Liver (tissue), 9 donors: ENCODE results near the gene VASH2. TPM values are rescaled to one million over a fixed set of nuclear protein-coding genes. Genes with fewer than 3 reads are reported as not detected.

Experiments used
- DNase-seq: peaks from one replicate; pipeline ENCODE4 v3.0.0-alpha.2; 2017; ENCODE audit warnings: low spot score
- H3K27ac ChIP-seq, 2 donors: one replicate each; pipeline ENCODE4 v1.7.0; 2013; ENCODE audit warnings: inconsistent platforms in 2 of 2, low read length in 2 of 2, control low read depth in 1 of 2, low read depth in 1 of 2, mild to moderate bottlenecking in 1 of 2
- H3K27me3 ChIP-seq, 4 donors: one replicate each; pipeline versions ENCODE4 v1.6.1 to v1.7.0; 2013; ENCODE audit warnings: low read length in 3 of 4, inconsistent platforms in 1 of 4, mild to moderate bottlenecking in 1 of 4, moderate library complexity in 1 of 4; ENCODE audit not compliant: control insufficient read depth in 4 of 4, insufficient read depth in 4 of 4
- H3K36me3 ChIP-seq, 4 donors: one replicate each; pipeline versions ENCODE4 v1.6.1 to v1.7.0; 2013; ENCODE audit warnings: low read length in 3 of 4, mild to moderate bottlenecking in 3 of 4, low read depth in 1 of 4, moderate library complexity in 1 of 4; ENCODE audit not compliant: control insufficient read depth in 4 of 4, insufficient read depth in 3 of 4
- H3K4me1 ChIP-seq, 4 donors: one replicate each; pipeline versions ENCODE4 v1.6.1 to v1.7.0; 2013; ENCODE audit warnings: low read length in 3 of 4, mild to moderate bottlenecking in 3 of 4, moderate library complexity in 1 of 4; ENCODE audit not compliant: control insufficient read depth in 4 of 4, insufficient read depth in 4 of 4
- H3K4me3 ChIP-seq, 3 donors: one replicate each; pipeline versions ENCODE4 v1.6.1 to v1.7.0; 2013; ENCODE audit warnings: low read length in 3 of 3, control low read depth in 1 of 3, low read depth in 1 of 3, mild to moderate bottlenecking in 1 of 3
- H3K9ac ChIP-seq, 2 donors: one replicate each; pipeline ENCODE4 v1.7.0; 2013; ENCODE audit warnings: low read length in 2 of 2, mild to moderate bottlenecking in 2 of 2, moderate library complexity in 2 of 2, control low read depth in 1 of 2, low read depth in 1 of 2
- H3K9me3 ChIP-seq, 4 donors: one replicate each; pipeline versions ENCODE4 v1.6.1 to v1.7.0; 2013; ENCODE audit warnings: low read length in 3 of 4; ENCODE audit not compliant: control insufficient read depth in 4 of 4
- FOXA1 ChIP-seq: IDR thresholded peaks from 2 replicates; pipeline ENCODE4 v1.6.1; 2016; ENCODE audit warnings: antibody characterized with exemption
- FOXA2 ChIP-seq: IDR thresholded peaks from 2 replicates; pipeline ENCODE4 v1.6.1; 2016; ENCODE audit warnings: antibody characterized with exemption
- GABPA ChIP-seq, 2 donors: IDR thresholded peaks in 1 of 2; conservative IDR thresholded peaks in 1 of 2; 2 replicates each; pipeline ENCODE4 v1.6.1; 2016; ENCODE audit warnings: antibody characterized with exemption in 2 of 2, mild to moderate bottlenecking in 1 of 2, moderate library complexity in 1 of 2
- HNF4A ChIP-seq, 2 donors: conservative IDR thresholded peaks; 2 replicates each; pipeline ENCODE4 v1.6.1; 2016; ENCODE audit warnings: antibody characterized with exemption in 2 of 2, mild to moderate bottlenecking in 2 of 2
- HNF4G ChIP-seq: IDR thresholded peaks from 2 replicates; pipeline ENCODE4 v1.6.1; 2016; ENCODE audit warnings: antibody characterized with exemption
- JUND ChIP-seq, 2 donors: IDR thresholded peaks; 2 replicates each; pipeline ENCODE4 v1.6.1; 2016; ENCODE audit warnings: antibody characterized with exemption in 2 of 2
- NR2F2 ChIP-seq: IDR thresholded peaks from 2 replicates; pipeline ENCODE4 v1.6.1; 2016; ENCODE audit warnings: antibody characterized with exemption
- RAD21 ChIP-seq, 2 donors: IDR thresholded peaks; 2 replicates each; pipeline ENCODE4 v1.6.1; 2016; ENCODE audit warnings: antibody characterized with exemption in 2 of 2, mild to moderate bottlenecking in 2 of 2
- RXRA ChIP-seq, 2 donors: IDR thresholded peaks; 2 replicates each; pipeline ENCODE4 v1.6.1; 2017 to 2018; ENCODE audit warnings: antibody characterized with exemption in 2 of 2, mild to moderate bottlenecking in 1 of 2
- SP1 ChIP-seq: IDR thresholded peaks from 2 replicates; pipeline ENCODE4 v1.6.1; 2018; ENCODE audit warnings: antibody characterized with exemption, mild to moderate bottlenecking
- TAF1 ChIP-seq: conservative IDR thresholded peaks from 2 replicates; pipeline ENCODE4 v1.6.1; 2016; ENCODE audit warnings: antibody characterized with exemption, mild to moderate bottlenecking
- YY1 ChIP-seq: IDR thresholded peaks from 2 replicates; pipeline ENCODE4 v1.6.1; 2016; ENCODE audit warnings: antibody characterized with exemption, mild to moderate bottlenecking
- WGBS: extraction: QIAGEN DNeasy Blood & Tissue Kit; methylation state at CpG from one replicate; pipeline ENCODE4 v1.1.7; 2013; 5-methylcytosine and 5-hydroxymethylcytosine counted together
- polyA plus RNA-seq, 2 donors: library from polyadenylated mRNA; stranded (reverse) in 1 of 2; unstranded in 1 of 2; fragments of 200-250 nt in 1 of 2; fragments of >200 nt in 1 of 2; fragmentation: Nextera tagmentation in 1 of 2; extraction: Ambion mirVana in 1 of 2; gene quantifications; one replicate each; pipeline versions ENCODE4 v1.2.1 to v1.2.3, GENCODE V29; 2013 to 2015
- total RNA-seq, 2 donors: library from RNA; depleted of rRNA; stranded (reverse); fragments of >200 nt; gene quantifications; one replicate each; pipeline ENCODE4 v1.2.3, GENCODE V29; 2014
- TF ChIP-seq, protein P1 (sequence below): IDR thresholded peaks from 2 replicates; pipeline ENCODE4 v1.6.1; 2016; ENCODE audit warnings: antibody characterized with exemption
- TF ChIP-seq, protein P2 (sequence below): fragments of 150-350 bp; IDR thresholded peaks from 2 replicates; pipeline ENCODE4 v1.5.1; 2017; ENCODE audit warnings: improper control_type of control experiment, low read depth, low read length; ENCODE audit not compliant: missing input control
- TF ChIP-seq, protein P3 (sequence below): IDR thresholded peaks from 2 replicates; pipeline ENCODE4 v1.6.1; 2016; ENCODE audit warnings: antibody characterized with exemption, mild to moderate bottlenecking
- TF ChIP-seq, protein P4 (sequence below): IDR thresholded peaks from 2 replicates; pipeline ENCODE4 v1.6.1; 2016; ENCODE audit warnings: antibody characterized with exemption
- donor health status: healthy.
- donor health status: healthy.
- donor health status: healthy.
- donor health status: healthy.
- donor health status: healthy.

Gene VASH2
- total and polyA plus RNA-seq, 4 donors = 0.01 to 0.70 (median 0.23) TPM

DNA sequence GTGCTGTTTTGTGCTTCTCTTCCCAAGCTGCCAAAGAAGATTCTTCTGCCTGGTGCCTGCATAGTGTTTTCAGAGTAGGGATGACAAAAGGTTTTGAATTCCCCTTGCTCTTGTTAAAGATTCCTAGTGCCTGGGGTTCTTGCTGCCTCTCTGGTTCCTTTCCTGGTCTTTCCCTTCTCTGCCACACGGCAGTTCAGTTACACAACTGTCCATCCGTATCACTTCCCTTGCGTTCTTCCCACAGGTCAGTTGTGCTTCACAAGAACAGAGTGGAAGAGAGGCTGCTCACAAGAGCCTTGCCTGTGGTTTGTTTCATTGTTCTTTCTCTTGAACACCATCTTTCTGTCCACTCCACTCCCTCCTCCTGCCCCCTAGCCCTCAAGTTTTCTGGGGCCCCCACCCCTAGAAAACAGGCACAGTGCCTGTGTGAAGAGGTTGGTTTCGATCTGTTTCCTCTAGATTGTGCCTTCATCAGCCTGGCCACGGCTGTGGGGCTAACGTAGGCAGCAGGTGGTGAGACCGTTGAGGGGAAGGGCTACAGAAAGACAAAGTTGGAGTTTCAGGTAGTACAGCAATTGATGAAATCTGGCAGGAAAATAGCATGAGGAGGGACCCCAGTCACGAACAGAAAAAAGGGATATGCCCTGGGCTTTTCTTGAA lies 5.8 kb downstream of the VASH2 start:
- WGBS = 75% methylated on average over 8 of the region's 8 CpGs
- Histone ChIP-seq H3K9me3 (no peaks in the 10 kb centered on the region), H3K27ac (no peak overlapping the region), H3K27me3 (no peaks in the 10 kb centered on the region), H3K4me1 (peaks cover 0 to 6% (median 2%) of the 10 kb centered on the region in 4 donors), H3K9ac (no peak overlapping the region), H3K4me3 (no peak overlapping the region), H3K36me3 (no peaks in the 10 kb centered on the region)
- DNase-seq = no peak
- TF ChIP-seq GABPA (IDR thresholded peaks at IDR 0.05 in 1 of 2, conservative IDR thresholded peaks at IDR 0.05 in 1 of 2) = no peak
- no peak for TF ChIP-seq FOXA2
- TF ChIP-seq SP1 = no peak
- TF ChIP-seq, protein P1, sequence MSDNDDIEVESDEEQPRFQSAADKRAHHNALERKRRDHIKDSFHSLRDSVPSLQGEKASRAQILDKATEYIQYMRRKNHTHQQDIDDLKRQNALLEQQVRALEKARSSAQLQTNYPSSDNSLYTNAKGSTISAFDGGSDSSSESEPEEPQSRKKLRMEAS = no peak
- TF ChIP-seq HNF4A (conservative IDR thresholded peaks at IDR 0.05) = no peak
- no peak for TF ChIP-seq NR2F2

DNA sequence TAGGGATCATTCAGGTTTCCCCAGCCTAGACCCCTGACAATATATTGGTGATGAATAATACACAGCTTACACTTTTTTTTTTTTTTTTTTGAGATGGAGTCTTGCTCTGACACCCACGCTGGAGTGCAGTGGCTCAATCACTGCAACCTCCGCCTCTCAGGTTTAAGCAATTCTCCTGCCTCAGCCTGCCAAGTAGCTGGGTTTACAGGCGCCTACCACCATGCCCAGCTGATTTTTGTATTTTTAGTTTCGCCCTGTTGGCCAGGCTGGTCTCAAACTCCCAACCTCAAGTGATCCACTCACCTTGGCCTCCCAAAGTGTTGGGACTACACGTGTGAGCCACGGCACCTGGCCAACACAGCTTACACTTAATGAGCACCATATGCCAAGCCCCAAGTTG lies 7.2 kb downstream of the VASH2 start:
- TF ChIP-seq RXRA (IDR thresholded peaks at IDR 0.05) = no peak
- no peak for TF ChIP-seq NR2F2
- TF ChIP-seq SP1 = no peak
- TF ChIP-seq, protein P2, sequence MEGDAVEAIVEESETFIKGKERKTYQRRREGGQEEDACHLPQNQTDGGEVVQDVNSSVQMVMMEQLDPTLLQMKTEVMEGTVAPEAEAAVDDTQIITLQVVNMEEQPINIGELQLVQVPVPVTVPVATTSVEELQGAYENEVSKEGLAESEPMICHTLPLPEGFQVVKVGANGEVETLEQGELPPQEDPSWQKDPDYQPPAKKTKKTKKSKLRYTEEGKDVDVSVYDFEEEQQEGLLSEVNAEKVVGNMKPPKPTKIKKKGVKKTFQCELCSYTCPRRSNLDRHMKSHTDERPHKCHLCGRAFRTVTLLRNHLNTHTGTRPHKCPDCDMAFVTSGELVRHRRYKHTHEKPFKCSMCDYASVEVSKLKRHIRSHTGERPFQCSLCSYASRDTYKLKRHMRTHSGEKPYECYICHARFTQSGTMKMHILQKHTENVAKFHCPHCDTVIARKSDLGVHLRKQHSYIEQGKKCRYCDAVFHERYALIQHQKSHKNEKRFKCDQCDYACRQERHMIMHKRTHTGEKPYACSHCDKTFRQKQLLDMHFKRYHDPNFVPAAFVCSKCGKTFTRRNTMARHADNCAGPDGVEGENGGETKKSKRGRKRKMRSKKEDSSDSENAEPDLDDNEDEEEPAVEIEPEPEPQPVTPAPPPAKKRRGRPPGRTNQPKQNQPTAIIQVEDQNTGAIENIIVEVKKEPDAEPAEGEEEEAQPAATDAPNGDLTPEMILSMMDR = no peak
- TF ChIP-seq, protein P3, sequence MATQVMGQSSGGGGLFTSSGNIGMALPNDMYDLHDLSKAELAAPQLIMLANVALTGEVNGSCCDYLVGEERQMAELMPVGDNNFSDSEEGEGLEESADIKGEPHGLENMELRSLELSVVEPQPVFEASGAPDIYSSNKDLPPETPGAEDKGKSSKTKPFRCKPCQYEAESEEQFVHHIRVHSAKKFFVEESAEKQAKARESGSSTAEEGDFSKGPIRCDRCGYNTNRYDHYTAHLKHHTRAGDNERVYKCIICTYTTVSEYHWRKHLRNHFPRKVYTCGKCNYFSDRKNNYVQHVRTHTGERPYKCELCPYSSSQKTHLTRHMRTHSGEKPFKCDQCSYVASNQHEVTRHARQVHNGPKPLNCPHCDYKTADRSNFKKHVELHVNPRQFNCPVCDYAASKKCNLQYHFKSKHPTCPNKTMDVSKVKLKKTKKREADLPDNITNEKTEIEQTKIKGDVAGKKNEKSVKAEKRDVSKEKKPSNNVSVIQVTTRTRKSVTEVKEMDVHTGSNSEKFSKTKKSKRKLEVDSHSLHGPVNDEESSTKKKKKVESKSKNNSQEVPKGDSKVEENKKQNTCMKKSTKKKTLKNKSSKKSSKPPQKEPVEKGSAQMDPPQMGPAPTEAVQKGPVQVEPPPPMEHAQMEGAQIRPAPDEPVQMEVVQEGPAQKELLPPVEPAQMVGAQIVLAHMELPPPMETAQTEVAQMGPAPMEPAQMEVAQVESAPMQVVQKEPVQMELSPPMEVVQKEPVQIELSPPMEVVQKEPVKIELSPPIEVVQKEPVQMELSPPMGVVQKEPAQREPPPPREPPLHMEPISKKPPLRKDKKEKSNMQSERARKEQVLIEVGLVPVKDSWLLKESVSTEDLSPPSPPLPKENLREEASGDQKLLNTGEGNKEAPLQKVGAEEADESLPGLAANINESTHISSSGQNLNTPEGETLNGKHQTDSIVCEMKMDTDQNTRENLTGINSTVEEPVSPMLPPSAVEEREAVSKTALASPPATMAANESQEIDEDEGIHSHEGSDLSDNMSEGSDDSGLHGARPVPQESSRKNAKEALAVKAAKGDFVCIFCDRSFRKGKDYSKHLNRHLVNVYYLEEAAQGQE = no peak
- TF ChIP-seq GABPA (IDR thresholded peaks at IDR 0.05 in 1 of 2, conservative IDR thresholded peaks at IDR 0.05 in 1 of 2) = no peak
- TF ChIP-seq JUND (IDR thresholded peaks at IDR 0.05) = no peak
- TF ChIP-seq HNF4A (conservative IDR thresholded peaks at IDR 0.05) = no peak
- no peak for TF ChIP-seq HNF4G
- TF ChIP-seq FOXA2 = no peak
- no peak for TF ChIP-seq RAD21 (IDR thresholded peaks at IDR 0.05)
- TF ChIP-seq FOXA1 = no peak
- no peak for TF ChIP-seq YY1
- no peak for TF ChIP-seq TAF1
- TF ChIP-seq, protein P4, sequence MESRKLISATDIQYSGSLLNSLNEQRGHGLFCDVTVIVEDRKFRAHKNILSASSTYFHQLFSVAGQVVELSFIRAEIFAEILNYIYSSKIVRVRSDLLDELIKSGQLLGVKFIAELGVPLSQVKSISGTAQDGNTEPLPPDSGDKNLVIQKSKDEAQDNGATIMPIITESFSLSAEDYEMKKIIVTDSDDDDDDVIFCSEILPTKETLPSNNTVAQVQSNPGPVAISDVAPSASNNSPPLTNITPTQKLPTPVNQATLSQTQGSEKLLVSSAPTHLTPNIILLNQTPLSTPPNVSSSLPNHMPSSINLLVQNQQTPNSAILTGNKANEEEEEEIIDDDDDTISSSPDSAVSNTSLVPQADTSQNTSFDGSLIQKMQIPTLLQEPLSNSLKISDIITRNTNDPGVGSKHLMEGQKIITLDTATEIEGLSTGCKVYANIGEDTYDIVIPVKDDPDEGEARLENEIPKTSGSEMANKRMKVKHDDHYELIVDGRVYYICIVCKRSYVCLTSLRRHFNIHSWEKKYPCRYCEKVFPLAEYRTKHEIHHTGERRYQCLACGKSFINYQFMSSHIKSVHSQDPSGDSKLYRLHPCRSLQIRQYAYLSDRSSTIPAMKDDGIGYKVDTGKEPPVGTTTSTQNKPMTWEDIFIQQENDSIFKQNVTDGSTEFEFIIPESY = no peak
- TF ChIP-seq, protein P1 = no peak
- Histone ChIP-seq H3K4me3 (no peak overlapping the region), H3K9me3 (no peaks in the 10 kb centered on the region), H3K4me1 (no peaks in the 10 kb centered on the region), H3K9ac (no peak overlapping the region), H3K36me3 (no peaks in the 10 kb centered on the region), H3K27me3 (no peaks in the 10 kb centered on the region), H3K27ac (no peak overlapping the region)
- no peak for DNase-seq
- 90% methylated on average over 6 of the region's 6 CpGs for WGBS
